Stomach (tissue), 9 donors: ENCODE data around the gene CDH18. TPM values are rescaled to one million over a fixed set of nuclear protein-coding genes. Genes with fewer than 3 reads are reported as not detected.

ENCODE experiments used
- DNase-seq, 2 donors: peaks; one replicate each; pipeline versions ENCODE4 v3.0.0 to v3.0.0-alpha.2; 2013 to 2019
- H3K27ac ChIP-seq, 5 donors: fragments of 200-600 bp in 4 of 5; sonication (generic) in 4 of 5; one replicate each; pipeline ENCODE4 v1.5.1; 2013 to 2019; ENCODE audit warnings: mild to moderate bottlenecking in 1 of 5, moderate library complexity in 1 of 5
- H3K27me3 ChIP-seq, 3 donors: fragments of 200-600 bp; sonication (generic); one replicate each; pipeline ENCODE4 v1.5.1; 2017 to 2019; ENCODE audit warnings: mixed run types in 1 of 3
- H3K36me3 ChIP-seq, 4 donors: fragments of 200-600 bp; sonication (generic); 1 replicate in 3 of 4; 2 replicates in 1 of 4; pipeline ENCODE4 v1.5.1; 2016 to 2019
- H3K4me1 ChIP-seq, 4 donors: fragments of 200-600 bp; sonication (generic); one replicate each; pipeline ENCODE4 v1.5.1; 2016 to 2019
- H3K4me3 ChIP-seq, 4 donors: fragments of 200-600 bp; sonication (generic) in 3 of 4; one replicate each; pipeline ENCODE4 v1.5.1; 2016 to 2019; ENCODE audit warnings: mild to moderate bottlenecking in 1 of 4
- H3K9me3 ChIP-seq, 4 donors: fragments of 200-600 bp; sonication (generic); one replicate each; pipeline ENCODE4 v1.5.1; 2016 to 2019
- CTCF ChIP-seq, 7 experiments: fragments of 450-650 bp in 4 of 7; fragments of 200-600 bp in 3 of 7; sonication (generic) in 3 of 7; IDR thresholded peaks; one replicate each; pipeline ENCODE4 v1.5.1; 2016 to 2019; ENCODE audit warnings: antibody characterized with exemption in 7 of 7, control low read depth in 2 of 7, mild to moderate bottlenecking in 1 of 7
- EP300 ChIP-seq: sonication (generic); formaldehyde crosslinking; IDR thresholded peaks from one replicate; pipeline ENCODE4 v1.6.1; 2017; ENCODE audit warnings: antibody characterized with exemption
- POLR2A ChIP-seq, 4 donors: fragments of 450-650 bp; IDR thresholded peaks; one replicate each; pipeline ENCODE4 v1.6.1; 2016; ENCODE audit warnings: antibody characterized with exemption in 4 of 4, control low read depth in 2 of 4, mild to moderate bottlenecking in 1 of 4, moderate library complexity in 1 of 4
- POLR2AphosphoS5 ChIP-seq, 3 donors: sonication (generic); formaldehyde crosslinking; IDR thresholded peaks; one replicate each; pipeline ENCODE4 v1.6.1; 2016; ENCODE audit warnings: antibody characterized with exemption in 3 of 3
- WGBS, 5 donors: extraction: QIAGEN DNeasy Blood & Tissue Kit in 3 of 5; methylation state at CpG; one replicate each; pipeline versions ENCODE4 v1.1.5 to v1.1.7; 2013 to 2018; 5-methylcytosine and 5-hydroxymethylcytosine counted together
- intact Hi-C: fragments of 100-400 bp; cut with DNase I; formaldehyde crosslinking; loops from one replicate; pipeline ENCODE4 v1.15.1; 2023; ENCODE audit warnings: low total_unique reads
- polyA plus RNA-seq, 3 donors: library from polyadenylated mRNA; stranded (reverse); fragments of 200-250 nt; gene quantifications; one replicate each; pipeline ENCODE4 v1.2.3, GENCODE V29; 2013
- total RNA-seq, 5 donors: library from RNA; depleted of rRNA; stranded (reverse); fragments of >200 nt; gene quantifications; one replicate each; pipeline versions ENCODE4 v1.1.0 to v1.2.3, GENCODE V29; 2014 to 2016
- donor health status: healthy with polysubstance abuse.
- donor health status: Bipolar disorder and iron deficiency.
- donor health status: healthy.

The CDH18 gene
- total and polyA plus RNA-seq, 8 donors: 0.05 to 0.92 TPM; not detected in 6

- intact Hi-C loops: no loop called here
- DNase-seq: no peak
- Histone ChIP-seq H3K27me3 (no peaks in the 10 kb centered on the region), H3K27ac (no peak overlapping the region), H3K4me3 (no peak overlapping the region), H3K4me1 (no peaks in the 10 kb centered on the region), H3K36me3 (no peaks in the 10 kb centered on the region), H3K9me3 (no peaks in the 10 kb centered on the region)
- 63 to 93% (median 64%) methylated on average over 4 of the region's 4 CpGs for WGBS, 5 donors
- TF ChIP-seq POLR2AphosphoS5 (IDR thresholded peaks at IDR 0.05): no peak
- no peak for TF ChIP-seq EP300
- no peak for TF ChIP-seq CTCF (IDR thresholded peaks at IDR 0.05)
- TF ChIP-seq POLR2A (IDR thresholded peaks at IDR 0.05): no peak
Observed at GRCh38 chr5:19615071-19615470, 372.9 kb downstream of the CDH18 start.

- 12 to 33% (median 21%) methylated on average over 1 of the region's 1 CpG for WGBS, 5 donors
- no peaks in the 10 kb centered on the region for H3K9me3 ChIP-seq
- TF ChIP-seq POLR2AphosphoS5 (IDR thresholded peaks at IDR 0.05) (no peak), POLR2A (IDR thresholded peaks at IDR 0.05) (no peak), EP300 (no peak), CTCF (IDR thresholded peaks at IDR 0.05) (no peak)
- H3K27me3 ChIP-seq: no peaks in the 10 kb centered on the region
- H3K27ac ChIP-seq: no peak overlapping the region
- intact Hi-C loops: no loop called here
- H3K36me3 ChIP-seq: no peaks in the 10 kb centered on the region
- H3K4me1 ChIP-seq: no peaks in the 10 kb centered on the region
- H3K4me3 ChIP-seq: no peak overlapping the region
- peak in 1 of 2 donors; percentile 23 for DNase-seq
Observed at GRCh38 chr5:19608444-19609002, 379.5 kb downstream of the CDH18 start.

- WGBS, 5 donors: 63 to 71% (median 63%) methylated on average over 3 of the region's 3 CpGs
- H3K9me3 ChIP-seq: peaks cover 0 to 7% (median 4%) of the 10 kb centered on the region in 4 donors
- no peak for TF ChIP-seq EP300
- no peak for TF ChIP-seq POLR2A (IDR thresholded peaks at IDR 0.05)
- TF ChIP-seq CTCF (IDR thresholded peaks at IDR 0.05): no peak
- TF ChIP-seq POLR2AphosphoS5 (IDR thresholded peaks at IDR 0.05): no peak
- H3K27me3 ChIP-seq: no peaks in the 10 kb centered on the region
- no peaks in the 10 kb centered on the region for H3K36me3 ChIP-seq
- intact Hi-C loops: no loop called here
- H3K4me1 ChIP-seq: no peaks in the 10 kb centered on the region
- no peak overlapping the region for H3K27ac ChIP-seq
- DNase-seq: no peak
- H3K4me3 ChIP-seq: no peak overlapping the region
Observed at GRCh38 chr5:19605846-19606407, 382.1 kb downstream of the CDH18 start.

GRCh38 chr5:19584131-19584530 is 403.9 kb downstream of the CDH18 start:
- H3K4me1 ChIP-seq: no peaks in the 10 kb centered on the region
- no peaks in the 10 kb centered on the region for H3K36me3 ChIP-seq
- H3K27ac ChIP-seq: no peak overlapping the region
- TF ChIP-seq EP300 (no peak), POLR2AphosphoS5 (IDR thresholded peaks at IDR 0.05) (no peak)
- intact Hi-C loops: no loop called here
- DNase-seq: no peak
- peaks cover 0 to 4% (median 0%) of the 10 kb centered on the region in 4 donors for H3K9me3 ChIP-seq
- WGBS, 5 donors: 17 to 29% (median 23%) methylated on average over 2 of the region's 2 CpGs
- no peaks in the 10 kb centered on the region for H3K27me3 ChIP-seq
- H3K4me3 ChIP-seq: no peak overlapping the region

GRCh38 chr5:19577882-19578281 is 410.1 kb downstream of the CDH18 start:
- no peak for TF ChIP-seq EP300
- TF ChIP-seq POLR2AphosphoS5 (IDR thresholded peaks at IDR 0.05): no peak
- TF ChIP-seq POLR2A (IDR thresholded peaks at IDR 0.05): no peak
- TF ChIP-seq CTCF (IDR thresholded peaks at IDR 0.05): no peak
- Histone ChIP-seq H3K36me3 (no peaks in the 10 kb centered on the region), H3K9me3 (peaks cover 0 to 8% (median 0%) of the 10 kb centered on the region in 4 donors), H3K4me3 (no peak overlapping the region), H3K27ac (no peak overlapping the region), H3K27me3 (no peaks in the 10 kb centered on the region), H3K4me1 (no peaks in the 10 kb centered on the region)
- DNase-seq: no peak
- 74 to 87% (median 79%) methylated on average over 3 of the region's 3 CpGs for WGBS, 5 donors
- intact Hi-C loops: no loop called here
